MM.1S (cell line): ENCODE results near the gene UBR2.
A peak's percentile ranks its signal among the peaks of the same experiment; 100 is the strongest.
"Not testable (repeated sequence)": the region's sequence is repeated elsewhere in the genome, so short reads cannot be mapped to it uniquely, and the experiment has no call there.

Experiments used
- DNase-seq: peaks from one replicate; pipeline ENCODE4 v3.0.0-alpha.2; 2015
- H2AFZ ChIP-seq: fragments of 300-600 bp; sonication (generic); 2 replicates; pipeline ENCODE4 v1.6.0; 2016; ENCODE audit warnings: antibody characterized with exemption, low read length
- H3F3A ChIP-seq: fragments of 300-600 bp; sonication (generic); 2 replicates; pipeline ENCODE4 v1.6.1; 2016; ENCODE audit warnings: mild to moderate bottlenecking, antibody characterized with exemption, low read length, moderate library complexity, mixed read lengths; ENCODE audit not compliant: insufficient read depth
- H3K27ac ChIP-seq: fragments of 300-600 bp; sonication (generic); 2 replicates; pipeline ENCODE4 v1.5.1; 2016; ENCODE audit warnings: mild to moderate bottlenecking, low read length
- H3K27me3 ChIP-seq: fragments of 300-600 bp; sonication (generic); replicated peaks from 2 replicates; pipeline ENCODE4 v1.6.0; 2016; ENCODE audit warnings: low read length; ENCODE audit not compliant: insufficient read depth
- H3K36me3 ChIP-seq: fragments of 300-600 bp; sonication (generic); replicated peaks from 2 replicates; pipeline ENCODE4 v1.6.1; 2016; ENCODE audit warnings: mild to moderate bottlenecking, low read length, mixed read lengths; ENCODE audit not compliant: insufficient read depth
- H3K4me1 ChIP-seq: fragments of 300-600 bp; sonication (generic); 2 replicates; pipeline ENCODE4 v1.6.1; 2016; ENCODE audit warnings: low read length, mixed read lengths
- H3K4me2 ChIP-seq: fragments of 300-600 bp; sonication (generic); 2 replicates; pipeline ENCODE4 v1.6.0; 2016; ENCODE audit warnings: low read depth, low read length
- H3K4me3 ChIP-seq: fragments of 300-600 bp; sonication (generic); 2 replicates; pipeline ENCODE4 v1.5.1; 2016; ENCODE audit warnings: low read length, mixed read lengths
- H3K79me2 ChIP-seq: fragments of 300-600 bp; sonication (generic); 2 replicates; pipeline ENCODE4 v1.6.1; 2016; ENCODE audit warnings: mixed run types, low read length, mixed read lengths
- H3K9ac ChIP-seq: fragments of 300-600 bp; sonication (generic); 2 replicates; pipeline ENCODE4 v1.6.1; 2016; ENCODE audit warnings: low read length, mixed read lengths
- H3K9me2 ChIP-seq: fragments of 300-600 bp; sonication (generic); replicated peaks from 2 replicates; pipeline ENCODE4 v1.6.1; 2016; ENCODE audit warnings: mild to moderate bottlenecking, low read length, mixed read lengths; ENCODE audit not compliant: insufficient read depth
- H3K9me3 ChIP-seq: fragments of 300-600 bp; sonication (generic); replicated peaks from 2 replicates; pipeline ENCODE4 v1.6.1; 2016; ENCODE audit warnings: mild to moderate bottlenecking, low read length, mixed read lengths; ENCODE audit not compliant: insufficient read depth
- H4K20me1 ChIP-seq: fragments of 300-600 bp; sonication (generic); 2 replicates; pipeline ENCODE4 v1.6.1; 2016; ENCODE audit warnings: mild to moderate bottlenecking, low read length, moderate library complexity, mixed read lengths; ENCODE audit not compliant: insufficient read depth
- EZH2 ChIP-seq: fragments of 300-600 bp; sonication (generic); optimal IDR thresholded peaks from 2 replicates; pipeline ENCODE3; 2017; ENCODE audit warnings: low read depth, mild to moderate bottlenecking, antibody characterized with exemption, low read length, mixed read lengths
- EZH2phosphoT487 ChIP-seq: fragments of 300-600 bp; sonication (generic); IDR thresholded peaks from 2 replicates; pipeline ENCODE4 v1.6.1; 2018; ENCODE audit warnings: antibody characterized with exemption, low read length
- TF ChIP-seq, protein P1 (sequence below): fragments of 300-600 bp; sonication (generic); IDR thresholded peaks from 2 replicates; pipeline ENCODE4 v1.5.1; 2016; ENCODE audit warnings: antibody characterized with exemption, low read length, mixed read lengths

Gene UBR2

DNA sequence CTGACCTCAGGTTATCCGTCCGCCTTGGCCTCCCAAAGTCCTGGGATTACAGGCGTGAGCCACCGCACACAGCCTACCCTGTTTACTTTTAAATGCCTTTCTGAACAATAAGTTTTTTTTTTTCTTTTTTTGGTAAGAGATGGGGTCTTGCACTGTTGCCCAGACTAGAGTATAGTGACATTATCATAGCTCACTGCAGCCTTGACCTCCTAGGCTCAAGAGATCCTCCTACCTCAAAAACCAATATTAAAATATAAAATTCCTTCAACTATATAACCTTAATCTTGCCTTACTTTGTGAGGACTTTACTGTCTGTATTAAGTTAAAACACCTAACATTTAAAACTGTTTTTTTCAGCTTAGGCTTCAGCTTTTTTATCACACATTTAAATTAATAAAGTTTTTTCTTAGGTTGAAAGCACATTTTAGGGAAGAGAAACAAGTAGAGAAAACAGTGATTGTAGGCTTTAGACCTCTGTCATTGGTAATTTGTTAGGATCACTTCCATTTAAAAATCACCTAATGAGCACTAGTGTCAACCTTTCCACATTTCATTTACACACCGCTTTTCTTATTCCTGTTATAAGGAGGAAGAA, 2.9 kb downstream of the UBR2 start:
- no peaks in the 10 kb centered on the region for H3K9me2 ChIP-seq
- H3K27ac ChIP-seq, result no peak overlapping the region
- DNase-seq, result no peak
- H3K9ac ChIP-seq, result no peak overlapping the region
- no peaks in the 10 kb centered on the region for H3K9me3 ChIP-seq
- no peak for TF ChIP-seq EZH2
- TF ChIP-seq EZH2phosphoT487, result no peak
- TF ChIP-seq, protein P1, sequence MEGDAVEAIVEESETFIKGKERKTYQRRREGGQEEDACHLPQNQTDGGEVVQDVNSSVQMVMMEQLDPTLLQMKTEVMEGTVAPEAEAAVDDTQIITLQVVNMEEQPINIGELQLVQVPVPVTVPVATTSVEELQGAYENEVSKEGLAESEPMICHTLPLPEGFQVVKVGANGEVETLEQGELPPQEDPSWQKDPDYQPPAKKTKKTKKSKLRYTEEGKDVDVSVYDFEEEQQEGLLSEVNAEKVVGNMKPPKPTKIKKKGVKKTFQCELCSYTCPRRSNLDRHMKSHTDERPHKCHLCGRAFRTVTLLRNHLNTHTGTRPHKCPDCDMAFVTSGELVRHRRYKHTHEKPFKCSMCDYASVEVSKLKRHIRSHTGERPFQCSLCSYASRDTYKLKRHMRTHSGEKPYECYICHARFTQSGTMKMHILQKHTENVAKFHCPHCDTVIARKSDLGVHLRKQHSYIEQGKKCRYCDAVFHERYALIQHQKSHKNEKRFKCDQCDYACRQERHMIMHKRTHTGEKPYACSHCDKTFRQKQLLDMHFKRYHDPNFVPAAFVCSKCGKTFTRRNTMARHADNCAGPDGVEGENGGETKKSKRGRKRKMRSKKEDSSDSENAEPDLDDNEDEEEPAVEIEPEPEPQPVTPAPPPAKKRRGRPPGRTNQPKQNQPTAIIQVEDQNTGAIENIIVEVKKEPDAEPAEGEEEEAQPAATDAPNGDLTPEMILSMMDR, result no peak
- H4K20me1 ChIP-seq, result no peaks in the 10 kb centered on the region
- peaks cover 21% of the 10 kb centered on the region for H3F3A ChIP-seq
- H3K4me3 ChIP-seq, result no peak overlapping the region
- H3K36me3 ChIP-seq, result no peaks in the 10 kb centered on the region
- no peak overlapping the region for H2AFZ ChIP-seq
- peak overlapping the region; percentile 76; the same call in 1 of the 2 replicates for H3K4me2 ChIP-seq
- H3K27me3 ChIP-seq, result no peaks in the 10 kb centered on the region
- H3K79me2 ChIP-seq, result peaks cover 79% of the 10 kb centered on the region
- peaks cover 6% of the 10 kb centered on the region for H3K4me1 ChIP-seq

DNA sequence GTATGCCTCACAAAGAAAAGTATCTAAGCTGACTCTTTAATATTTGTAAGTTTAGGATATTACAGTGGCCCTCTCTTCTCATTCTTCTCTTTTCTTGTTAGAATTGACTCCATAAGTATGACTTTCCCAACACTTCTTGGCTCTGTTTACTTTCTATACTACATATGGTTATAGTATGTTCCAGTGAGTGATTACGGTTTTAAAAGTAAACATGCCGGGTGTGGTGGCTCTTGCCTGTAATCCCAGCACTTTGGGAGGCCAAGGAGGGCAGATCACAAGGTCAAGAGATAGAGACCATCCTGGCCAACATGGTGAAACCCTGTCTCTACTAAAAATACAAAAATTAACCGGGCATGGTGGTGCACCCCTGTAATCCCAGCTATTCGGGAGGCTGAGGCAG, 3.4 kb downstream of the UBR2 start:
- not testable (repeated sequence) for H3K4me3 ChIP-seq, H3K4me1 ChIP-seq, H3K4me2 ChIP-seq, H2AFZ ChIP-seq, H3K27ac ChIP-seq, H3K9me2 ChIP-seq, DNase-seq, H3K27me3 ChIP-seq, H3K9me3 ChIP-seq, H4K20me1 ChIP-seq, H3K36me3 ChIP-seq, H3K9ac ChIP-seq
- Histone ChIP-seq H3F3A (peaks cover 26% of the 10 kb centered on the region), H3K79me2 (peaks cover 84% of the 10 kb centered on the region)

DNA sequence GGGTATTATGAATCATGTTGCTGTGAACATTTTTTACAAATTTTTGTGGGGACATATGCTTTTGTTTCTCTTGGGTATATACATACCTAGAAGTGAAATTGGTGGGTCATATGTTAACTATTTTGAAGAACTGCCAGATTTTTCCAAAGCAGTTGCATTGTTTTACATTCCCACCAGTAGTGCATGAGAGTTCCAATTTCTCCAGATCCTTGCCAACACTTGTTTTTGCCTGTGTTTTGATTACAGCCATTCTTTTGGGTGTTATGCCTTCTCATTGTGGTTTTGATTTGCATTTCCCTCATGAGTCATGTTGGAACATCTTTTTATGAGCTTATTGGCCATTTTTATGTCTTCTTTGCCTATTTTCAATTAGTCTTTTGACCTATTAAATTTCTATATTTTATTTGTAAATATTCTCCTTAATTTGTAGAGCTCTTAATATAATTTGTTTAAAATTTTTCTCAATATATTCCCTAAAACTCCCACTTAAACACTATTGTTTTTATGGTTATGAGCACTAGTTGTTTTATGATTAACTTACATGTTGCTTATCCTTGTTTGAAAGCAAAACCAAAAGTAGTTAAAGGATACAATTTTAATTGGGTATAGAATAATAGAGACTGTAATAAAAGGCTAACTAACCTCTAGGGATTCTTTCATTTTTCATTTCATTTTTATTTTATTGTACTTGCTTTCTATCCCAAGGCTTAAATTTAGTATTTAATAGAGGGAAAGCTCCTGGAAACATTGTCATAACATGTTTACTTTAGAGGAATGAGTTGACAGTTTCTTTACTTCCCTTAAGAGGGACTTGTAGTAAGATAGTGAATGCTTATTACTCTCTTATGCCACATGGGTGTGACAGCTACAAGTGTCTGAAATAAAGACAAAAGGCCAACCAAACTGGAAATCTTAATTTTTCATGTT, 5.5 kb downstream of the UBR2 start:
- DNase-seq, result peak; percentile 26
- H3K9me3 ChIP-seq, result no peaks in the 10 kb centered on the region
- peak overlapping the region; percentile 39; the same call in 1 of the 2 replicates for H3K27ac ChIP-seq
- H2AFZ ChIP-seq, result no peak overlapping the region
- no peaks in the 10 kb centered on the region for H4K20me1 ChIP-seq
- peaks cover 6% of the 10 kb centered on the region for H3K4me1 ChIP-seq
- peak overlapping the region; percentile 16; the same call in 1 of the 2 replicates for H3K4me3 ChIP-seq
- peak overlapping the region; percentile 42; the same call in 1 of the 2 replicates for H3K4me2 ChIP-seq
- no peaks in the 10 kb centered on the region; the same call in 1 of the 2 replicates for H3K36me3 ChIP-seq
- no peaks in the 10 kb centered on the region for H3K27me3 ChIP-seq
- no peak overlapping the region for H3K9ac ChIP-seq
- TF ChIP-seq, protein P1, result no peak
- no peak for TF ChIP-seq EZH2
- H3K9me2 ChIP-seq, result no peaks in the 10 kb centered on the region
- H3F3A ChIP-seq, result peaks cover 26% of the 10 kb centered on the region
- H3K79me2 ChIP-seq, result peaks cover 99% of the 10 kb centered on the region
